Liver (tissue), 9 donors: Measurements from ENCODE around the gene SIRT5. TPM values are rescaled to one million over a fixed set of nuclear protein-coding genes. Genes with fewer than 3 reads are reported as not detected.

Source experiments
- DNase-seq: peaks from one replicate; pipeline ENCODE4 v3.0.0-alpha.2; 2017; ENCODE audit warnings: low spot score
- H3K27ac ChIP-seq, 2 donors: one replicate each; pipeline ENCODE4 v1.7.0; 2013; ENCODE audit warnings: inconsistent platforms in 2 of 2, low read length in 2 of 2, control low read depth in 1 of 2, low read depth in 1 of 2, mild to moderate bottlenecking in 1 of 2
- H3K27me3 ChIP-seq, 4 donors: one replicate each; pipeline versions ENCODE4 v1.6.1 to v1.7.0; 2013; ENCODE audit warnings: low read length in 3 of 4, inconsistent platforms in 1 of 4, mild to moderate bottlenecking in 1 of 4, moderate library complexity in 1 of 4; ENCODE audit not compliant: control insufficient read depth in 4 of 4, insufficient read depth in 4 of 4
- H3K36me3 ChIP-seq, 4 donors: one replicate each; pipeline versions ENCODE4 v1.6.1 to v1.7.0; 2013; ENCODE audit warnings: low read length in 3 of 4, mild to moderate bottlenecking in 3 of 4, low read depth in 1 of 4, moderate library complexity in 1 of 4; ENCODE audit not compliant: control insufficient read depth in 4 of 4, insufficient read depth in 3 of 4
- H3K4me1 ChIP-seq, 4 donors: one replicate each; pipeline versions ENCODE4 v1.6.1 to v1.7.0; 2013; ENCODE audit warnings: low read length in 3 of 4, mild to moderate bottlenecking in 3 of 4, moderate library complexity in 1 of 4; ENCODE audit not compliant: control insufficient read depth in 4 of 4, insufficient read depth in 4 of 4
- H3K4me3 ChIP-seq, 3 donors: one replicate each; pipeline versions ENCODE4 v1.6.1 to v1.7.0; 2013; ENCODE audit warnings: low read length in 3 of 3, control low read depth in 1 of 3, low read depth in 1 of 3, mild to moderate bottlenecking in 1 of 3
- H3K9ac ChIP-seq, 2 donors: one replicate each; pipeline ENCODE4 v1.7.0; 2013; ENCODE audit warnings: low read length in 2 of 2, mild to moderate bottlenecking in 2 of 2, moderate library complexity in 2 of 2, control low read depth in 1 of 2, low read depth in 1 of 2
- H3K9me3 ChIP-seq, 4 donors: one replicate each; pipeline versions ENCODE4 v1.6.1 to v1.7.0; 2013; ENCODE audit warnings: low read length in 3 of 4; ENCODE audit not compliant: control insufficient read depth in 4 of 4
- FOXA1 ChIP-seq: IDR thresholded peaks from 2 replicates; pipeline ENCODE4 v1.6.1; 2016; ENCODE audit warnings: antibody characterized with exemption
- FOXA2 ChIP-seq: IDR thresholded peaks from 2 replicates; pipeline ENCODE4 v1.6.1; 2016; ENCODE audit warnings: antibody characterized with exemption
- GABPA ChIP-seq, 2 donors: IDR thresholded peaks in 1 of 2; conservative IDR thresholded peaks in 1 of 2; 2 replicates each; pipeline ENCODE4 v1.6.1; 2016; ENCODE audit warnings: antibody characterized with exemption in 2 of 2, mild to moderate bottlenecking in 1 of 2, moderate library complexity in 1 of 2
- HNF4G ChIP-seq: IDR thresholded peaks from 2 replicates; pipeline ENCODE4 v1.6.1; 2016; ENCODE audit warnings: antibody characterized with exemption
- JUND ChIP-seq, 2 donors: IDR thresholded peaks; 2 replicates each; pipeline ENCODE4 v1.6.1; 2016; ENCODE audit warnings: antibody characterized with exemption in 2 of 2
- MAX ChIP-seq: IDR thresholded peaks from 2 replicates; pipeline ENCODE4 v1.6.1; 2016; ENCODE audit warnings: antibody characterized with exemption
- NR2F2 ChIP-seq: IDR thresholded peaks from 2 replicates; pipeline ENCODE4 v1.6.1; 2016; ENCODE audit warnings: antibody characterized with exemption
- RAD21 ChIP-seq, 2 donors: IDR thresholded peaks; 2 replicates each; pipeline ENCODE4 v1.6.1; 2016; ENCODE audit warnings: antibody characterized with exemption in 2 of 2, mild to moderate bottlenecking in 2 of 2
- REST ChIP-seq: IDR thresholded peaks from 2 replicates; pipeline ENCODE4 v1.6.1; 2016; ENCODE audit warnings: antibody characterized with exemption, mild to moderate bottlenecking
- YY1 ChIP-seq: IDR thresholded peaks from 2 replicates; pipeline ENCODE4 v1.6.1; 2016; ENCODE audit warnings: antibody characterized with exemption, mild to moderate bottlenecking
- ZBTB33 ChIP-seq: IDR thresholded peaks from 2 replicates; pipeline ENCODE4 v1.6.1; 2016; ENCODE audit warnings: antibody characterized with exemption
- WGBS: extraction: QIAGEN DNeasy Blood & Tissue Kit; methylation state at CpG from one replicate; pipeline ENCODE4 v1.1.7; 2013; 5-methylcytosine and 5-hydroxymethylcytosine counted together
- polyA plus RNA-seq, 2 donors: library from polyadenylated mRNA; stranded (reverse) in 1 of 2; unstranded in 1 of 2; fragments of 200-250 nt in 1 of 2; fragments of >200 nt in 1 of 2; fragmentation: Nextera tagmentation in 1 of 2; extraction: Ambion mirVana in 1 of 2; gene quantifications; one replicate each; pipeline versions ENCODE4 v1.2.1 to v1.2.3, GENCODE V29; 2013 to 2015
- total RNA-seq, 2 donors: library from RNA; depleted of rRNA; stranded (reverse); fragments of >200 nt; gene quantifications; one replicate each; pipeline ENCODE4 v1.2.3, GENCODE V29; 2014
- donor health status: healthy.
- donor health status: healthy.
- donor health status: healthy.
- donor health status: healthy.
- donor health status: healthy.

SIRT5 gene
- total and polyA plus RNA-seq, 4 donors: 7.5 to 12.6 (median 8.8) TPM

- no peak overlapping the region for H3K9ac ChIP-seq
- no peak for TF ChIP-seq MAX
- TF ChIP-seq NR2F2: no peak
- TF ChIP-seq FOXA1: no peak
- no peak for TF ChIP-seq GABPA (IDR thresholded peaks at IDR 0.05 in 1 of 2, conservative IDR thresholded peaks at IDR 0.05 in 1 of 2)
- TF ChIP-seq ZBTB33: no peak
- no peak for TF ChIP-seq JUND (IDR thresholded peaks at IDR 0.05)
- H3K36me3 ChIP-seq: peaks cover 0 to 12% (median 5%) of the 10 kb centered on the region in 4 donors
- WGBS: 96% methylated on average over 3 of the region's 3 CpGs
- no peak overlapping the region for H3K4me3 ChIP-seq
- H3K27ac ChIP-seq: no peak overlapping the region
- peaks cover 0 to 22% (median 14%) of the 10 kb centered on the region in 4 donors for H3K4me1 ChIP-seq
- no peaks in the 10 kb centered on the region for H3K9me3 ChIP-seq
- H3K27me3 ChIP-seq: no peaks in the 10 kb centered on the region
- DNase-seq: no peak
These were observed 3.5 kb downstream of the SIRT5 start for GRCh38 chr6:13577926-13578325.

GRCh38 chr6:13579911-13580310, 5.5 kb downstream of the SIRT5 start:
- peaks cover 0 to 18% (median 8%) of the 10 kb centered on the region in 4 donors for H3K36me3 ChIP-seq
- H3K27ac ChIP-seq: no peak overlapping the region
- no peak overlapping the region for H3K9ac ChIP-seq
- H3K9me3 ChIP-seq: no peaks in the 10 kb centered on the region
- no peaks in the 10 kb centered on the region for H3K27me3 ChIP-seq
- H3K4me1 ChIP-seq: peaks cover 0 to 17% (median 13%) of the 10 kb centered on the region in 4 donors
- TF ChIP-seq RAD21 (IDR thresholded peaks at IDR 0.05): no peak
- no peak for TF ChIP-seq YY1
- TF ChIP-seq REST: no peak
- no peak for TF ChIP-seq FOXA2
- no peak for TF ChIP-seq HNF4G
- no peak for TF ChIP-seq ZBTB33
- no peak for DNase-seq
- 84% methylated on average over 1 of the region's 1 CpG for WGBS
- no peak overlapping the region for H3K4me3 ChIP-seq
